Fibroblast of skin of left quadriceps (primary cell): ENCODE data around the gene AP3B1.
"Not testable (repeated sequence)": the region's sequence is repeated elsewhere in the genome, so short reads cannot be mapped to it uniquely, and the experiment has no call there.

ENCODE experiments used
- DNase-seq, 2 experiments: peaks; one replicate each; pipeline ENCODE4 v3.0.0-alpha.2; 2013; ENCODE audit warnings: low read depth in 2 of 2

Gene AP3B1

DNA sequence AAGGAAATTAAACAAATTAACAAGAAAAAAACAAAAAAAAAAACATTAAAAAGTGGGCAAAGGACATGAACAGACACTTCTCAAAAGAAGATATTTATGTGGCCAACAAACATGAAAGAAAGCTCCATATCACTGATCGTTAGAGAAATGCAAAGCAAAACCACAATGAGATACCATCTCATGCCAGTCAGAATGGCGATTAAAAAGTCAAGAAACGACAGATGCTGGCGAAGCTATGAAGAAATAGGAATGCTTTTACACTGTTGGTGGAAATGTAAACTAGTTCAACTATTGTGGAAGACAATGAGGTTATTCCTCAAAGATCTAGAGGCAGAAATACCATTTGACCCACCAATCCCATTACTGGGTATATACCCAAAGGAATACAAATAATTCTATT is 223.8 kb downstream of the AP3B1 start:
- not testable (repeated sequence) for DNase-seq

DNA sequence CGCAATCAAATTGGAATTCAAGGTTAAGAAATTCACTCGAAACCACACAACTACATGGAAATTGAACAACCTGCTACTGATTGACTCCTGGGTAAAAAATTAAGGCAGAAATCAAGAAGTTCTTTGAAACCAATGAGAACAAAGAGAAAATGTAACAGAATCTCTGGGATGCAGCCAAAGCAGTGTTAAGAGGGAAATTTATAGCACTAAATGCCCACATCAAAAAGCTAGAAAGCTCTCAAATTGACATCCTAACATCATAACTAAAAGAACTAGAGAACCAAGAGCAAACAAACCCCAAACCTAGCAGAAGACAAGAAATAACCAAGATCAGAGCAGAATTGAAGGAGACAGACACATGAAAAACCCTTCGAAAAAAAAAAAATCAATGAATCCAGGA is 226.9 kb downstream of the AP3B1 start:
- not testable (repeated sequence) for DNase-seq

DNA sequence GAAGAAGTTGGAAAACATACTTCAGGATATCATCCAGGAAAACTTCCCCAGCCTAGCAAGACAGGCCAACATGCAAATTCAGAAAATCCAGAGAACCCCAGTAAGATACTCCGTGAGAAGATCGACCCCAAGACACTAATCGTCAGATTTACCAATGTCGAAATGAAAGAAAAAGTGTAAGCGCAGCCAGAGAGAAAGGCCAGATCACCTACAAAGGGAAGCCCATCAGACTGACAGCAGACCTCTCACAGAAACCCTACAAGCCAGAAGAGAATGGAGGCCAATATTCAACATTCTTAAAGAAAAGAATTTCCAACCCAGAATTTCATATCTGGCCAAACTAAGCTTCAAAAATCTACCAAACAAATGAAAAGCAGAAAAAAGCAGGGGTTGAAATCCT is 227.8 kb downstream of the AP3B1 start:
- not testable (repeated sequence) for DNase-seq

DNA sequence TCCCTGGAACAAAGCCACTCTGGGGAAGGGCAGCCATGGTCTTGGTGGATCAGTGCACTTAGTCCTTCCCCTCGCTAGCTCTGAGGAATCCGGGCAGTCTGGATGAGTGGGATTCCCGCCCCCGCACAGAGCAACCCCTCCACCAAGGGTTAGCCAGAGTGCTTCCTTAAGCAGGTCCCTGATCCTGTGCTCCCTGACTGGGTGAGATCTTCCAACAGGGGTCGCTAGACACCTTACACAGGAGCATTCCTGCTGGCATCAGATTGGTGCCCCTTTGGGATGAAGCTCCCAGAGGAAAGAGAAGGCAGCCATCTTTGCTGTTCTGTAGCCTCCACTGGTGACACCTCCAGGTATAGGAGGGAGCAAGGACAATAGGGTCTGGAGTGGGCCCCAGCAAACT is 228.8 kb downstream of the AP3B1 start:
- DNase-seq: no peak

GRCh38 chr5:78064941-78065472 is 229.5 kb downstream of the AP3B1 start:
- DNase-seq: no peak

- no peak for DNase-seq
These were observed 231.0 kb downstream of the AP3B1 start for GRCh38 chr5:78063495-78063894.

- no peak for DNase-seq
These were observed 231.9 kb downstream of the AP3B1 start for GRCh38 chr5:78062645-78063044.

GRCh38 chr5:78060421-78060820 is 234.1 kb downstream of the AP3B1 start:
- DNase-seq: no peak

GRCh38 chr5:78058625-78059024 is 235.9 kb downstream of the AP3B1 start:
- DNase-seq: no peak

DNA sequence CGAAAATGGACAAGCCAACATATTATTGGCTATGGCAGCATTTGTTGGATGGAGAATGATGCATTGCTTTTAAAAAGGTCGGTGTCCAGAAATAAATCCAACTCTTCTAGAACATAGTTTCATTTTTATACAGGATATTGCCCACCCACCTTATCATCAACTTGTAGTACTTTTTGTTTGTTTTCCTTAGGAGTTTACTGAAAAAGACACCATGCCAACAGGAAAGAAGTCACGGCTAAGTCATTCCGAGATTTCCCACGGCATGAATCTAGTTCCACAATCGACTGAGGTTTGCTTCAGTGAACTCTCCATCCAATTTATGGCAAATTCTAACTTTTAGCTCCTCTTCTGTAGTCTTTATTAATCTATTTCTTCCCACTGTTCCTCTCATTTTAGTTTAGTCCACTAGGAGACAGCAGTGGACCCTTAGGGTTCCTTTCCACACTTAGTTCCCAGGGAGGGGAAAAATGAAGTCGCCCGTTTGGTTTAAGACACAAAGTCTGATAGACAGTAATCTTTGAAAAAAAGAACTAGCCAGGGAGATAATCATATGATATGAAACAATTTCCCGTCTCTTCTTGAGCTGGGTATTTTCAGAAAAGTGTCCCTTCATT is 237.5 kb downstream of the AP3B1 start:
- no peak for DNase-seq

- DNase-seq: no peak
These were observed 238.4 kb downstream of the AP3B1 start for GRCh38 chr5:78056053-78056452.

DNA sequence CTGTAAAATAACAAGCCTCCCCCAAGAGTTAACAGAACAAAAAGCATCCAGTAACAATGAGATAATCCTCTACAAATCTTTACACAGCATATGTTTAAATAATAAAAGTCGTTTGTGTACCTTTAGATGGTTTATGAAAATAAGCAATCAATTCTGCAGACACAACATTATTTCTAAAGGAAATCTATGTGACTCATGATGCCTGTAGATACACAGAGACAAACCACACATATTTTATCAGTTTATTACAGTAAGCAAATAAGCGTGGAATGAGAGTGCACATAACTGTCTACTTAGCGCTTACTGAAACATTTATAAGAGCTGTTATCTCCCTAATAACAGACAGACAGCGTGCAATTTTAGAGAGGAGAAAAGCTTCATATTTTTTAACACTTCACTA is 243.6 kb downstream of the AP3B1 start:
- DNase-seq: peak; percentile 16 to 24

DNA sequence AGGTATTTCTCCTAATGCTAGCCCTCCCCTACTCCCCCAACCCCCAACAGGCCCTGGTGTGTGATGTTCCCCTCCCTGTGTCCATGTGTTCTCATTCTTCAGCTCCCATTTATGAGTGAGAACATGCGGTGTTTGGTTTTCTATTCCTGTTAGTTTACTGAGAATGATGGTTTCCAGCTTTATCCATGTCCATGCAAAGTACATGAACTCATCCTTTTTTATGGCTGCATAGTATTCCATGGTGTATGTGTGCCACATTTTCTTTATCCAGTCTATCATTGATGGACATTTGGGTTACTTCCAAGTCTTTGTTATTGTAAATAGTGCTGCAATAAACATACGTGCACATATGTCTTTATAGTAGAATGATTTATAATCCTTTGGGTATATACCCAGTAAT is 247.7 kb downstream of the AP3B1 start:
- not testable (repeated sequence) for DNase-seq

DNA sequence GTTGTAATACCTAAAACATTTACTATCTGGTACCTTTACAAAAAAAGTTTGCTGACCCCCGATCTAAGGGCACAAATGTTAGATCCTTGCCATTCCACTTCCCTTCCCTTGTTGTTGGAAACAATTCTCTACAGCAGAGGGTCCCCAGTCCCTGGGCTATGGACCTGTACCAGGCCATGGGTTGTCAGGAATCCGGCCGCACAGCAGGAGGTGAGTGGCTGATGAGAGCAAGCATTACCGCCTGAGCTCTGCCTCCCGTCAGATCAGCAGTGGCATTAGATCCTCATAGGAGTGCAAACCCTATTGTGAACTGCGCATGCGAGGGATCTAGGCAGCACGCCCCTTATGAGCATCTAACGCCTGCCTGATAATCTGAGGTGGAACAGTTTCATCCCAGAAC is 248.5 kb downstream of the AP3B1 start:
- DNase-seq: no peak

GRCh38 chr5:78041805-78042204 is 252.7 kb downstream of the AP3B1 start:
- DNase-seq: no peak

GRCh38 chr5:78025540-78025939 is 269.0 kb downstream of the AP3B1 start:
- DNase-seq: no peak

DNA sequence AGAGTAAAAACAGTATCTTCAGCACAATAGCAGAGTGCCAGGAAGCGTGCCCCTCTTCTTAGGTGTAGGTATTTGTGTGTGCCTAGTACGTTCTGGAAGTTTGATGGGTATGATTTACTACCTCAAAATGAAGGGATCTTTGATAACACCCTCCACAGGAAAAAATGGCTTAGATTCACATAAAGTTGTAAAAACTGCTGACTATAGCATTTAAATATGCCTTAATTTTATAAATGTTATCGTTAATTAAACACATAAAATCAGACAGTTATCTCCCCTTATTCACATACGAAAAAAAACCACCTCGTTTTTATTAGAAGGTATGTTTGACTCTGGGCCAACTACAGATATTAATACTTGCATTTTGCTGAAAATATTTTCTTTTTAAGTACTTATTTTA is 274.8 kb downstream of the AP3B1 start:
- no peak for DNase-seq

- no peak for DNase-seq
These were observed 277.5 kb downstream of the AP3B1 start for GRCh38 chr5:78016863-78017529.

GRCh38 chr5:78009937-78010527 is 284.5 kb downstream of the AP3B1 start:
- DNase-seq: peak; percentile 70 to 71

DNA sequence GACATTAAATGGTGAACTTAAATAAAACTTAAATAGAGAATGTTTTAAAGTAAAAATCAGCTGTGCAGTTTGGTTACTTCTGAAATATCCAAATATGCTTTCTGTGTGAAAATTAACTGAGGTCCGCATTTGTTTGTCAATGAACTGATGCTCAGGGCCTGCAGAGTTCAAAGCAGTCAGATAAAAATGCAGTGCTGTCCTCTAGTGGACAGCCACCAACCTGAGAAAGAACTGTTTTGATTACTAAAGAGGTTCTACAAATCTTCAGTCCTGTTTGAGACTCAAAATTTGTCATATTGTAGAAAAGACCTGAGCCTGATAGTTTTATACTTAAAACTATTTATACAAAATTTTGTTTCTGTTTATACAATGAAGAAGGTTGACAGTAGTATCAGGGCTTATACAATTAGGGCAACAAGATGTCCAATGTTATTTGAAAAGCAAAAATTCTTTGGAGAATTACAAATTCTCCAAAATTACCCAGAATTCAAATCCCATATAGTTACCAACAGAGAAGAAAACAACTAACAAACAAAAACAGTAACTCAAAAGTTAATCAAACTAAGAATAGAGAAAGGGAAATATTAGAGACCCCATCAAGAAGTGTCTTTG is 286.0 kb downstream of the AP3B1 start:
- peak; percentile 11 to 17 for DNase-seq

GRCh38 chr5:78007233-78007632 is 287.3 kb downstream of the AP3B1 start:
- DNase-seq: no peak

GRCh38 chr5:78006449-78006848 is 288.0 kb downstream of the AP3B1 start:
- DNase-seq: no peak
